ENCODE data around the gene CCDC73.

CCDC73 gene

GRCh38 chr11:32794439-32794838 is at the start of gene CCDC73:
Gene CCDC73, minus strand, starts transcription at chr11:32794662. Its CDS starts 34,419 bp downstream, at chr11:32760243.
- Histone ChIP-seq H3K4me3 (ENCODE audit: insufficient read length, low read depth) (no peak within 1 kb of the TSS), H3K9me3 (ENCODE audit: insufficient read depth, low read length) (no peaks in the 10 kb centered on the region), H3K9ac (ENCODE audit: insufficient read length, low read depth) (no peak within 1 kb of the TSS), H3K4me1 (ENCODE audit: insufficient read depth, insufficient read length) (no peaks in the 10 kb centered on the region), H3K27me3 (ENCODE audit: insufficient read depth, insufficient read length) (no peaks in the 10 kb centered on the region), H3K36me3 (ENCODE audit: insufficient read depth, insufficient read length, low read length) (no peaks in the 10 kb centered on the region)
- DNase-seq (ENCODE audit: low read depth, low spot score): no peak
- TF ChIP-seq SUZ12 (IDR thresholded peaks at IDR 0.05; ENCODE audit: extremely low read depth, insufficient read depth, insufficient read length) (no peak), YY1 (IDR thresholded peaks at IDR 0.05; ENCODE audit: insufficient read depth, insufficient read length) (no peak), ZNF274 (IDR thresholded peaks at IDR 0.05; ENCODE audit: low read depth, low read length) (no peak)

- no peaks in the 10 kb centered on the region for H3K9me3 ChIP-seq (ENCODE audit: insufficient read depth, low read length)
- TF ChIP-seq SUZ12 (IDR thresholded peaks at IDR 0.05; ENCODE audit: extremely low read depth, insufficient read depth, insufficient read length) (no peak), ZNF274 (IDR thresholded peaks at IDR 0.05; ENCODE audit: low read depth, low read length) (no peak), YY1 (IDR thresholded peaks at IDR 0.05; ENCODE audit: insufficient read depth, insufficient read length) (no peak)
- no peaks in the 10 kb centered on the region for H3K36me3 ChIP-seq (ENCODE audit: insufficient read depth, insufficient read length, low read length)
These were observed 49.1 kb upstream of the CCDC73 start for GRCh38 chr11:32843544-32843943.

GRCh38 chr11:32840587-32840986 is 46.1 kb upstream of the CCDC73 start:
- TF ChIP-seq ZNF274 (IDR thresholded peaks at IDR 0.05; ENCODE audit: low read depth, low read length) (no peak), SUZ12 (IDR thresholded peaks at IDR 0.05; ENCODE audit: extremely low read depth, insufficient read depth, insufficient read length) (no peak), YY1 (IDR thresholded peaks at IDR 0.05; ENCODE audit: insufficient read depth, insufficient read length) (no peak)
- no peaks in the 10 kb centered on the region for H3K4me1 ChIP-seq (ENCODE audit: insufficient read depth, insufficient read length)
- H3K9me3 ChIP-seq (ENCODE audit: insufficient read depth, low read length): no peaks in the 10 kb centered on the region
- H3K36me3 ChIP-seq (ENCODE audit: insufficient read depth, insufficient read length, low read length): no peaks in the 10 kb centered on the region
- no peak for DNase-seq (ENCODE audit: low read depth, low spot score)
- H3K4me3 ChIP-seq (ENCODE audit: insufficient read length, low read depth): no peak overlapping the region
- H3K27me3 ChIP-seq (ENCODE audit: insufficient read depth, insufficient read length): no peaks in the 10 kb centered on the region
- H3K9ac ChIP-seq (ENCODE audit: insufficient read length, low read depth): no peak overlapping the region

More at GRCh38 chr11:32843544-32843943, 49.1 kb upstream of the CCDC73 start:
- Histone ChIP-seq H3K4me3 (ENCODE audit: insufficient read length, low read depth) (no peak overlapping the region), H3K9ac (ENCODE audit: insufficient read length, low read depth) (no peak overlapping the region), H3K4me1 (ENCODE audit: insufficient read depth, insufficient read length) (no peaks in the 10 kb centered on the region), H3K27me3 (ENCODE audit: insufficient read depth, insufficient read length) (no peaks in the 10 kb centered on the region)
- DNase-seq (ENCODE audit: low read depth, low spot score): no peak

GRCh38 chr11:32839308-32839707 is 44.8 kb upstream of the CCDC73 start:
- no peaks in the 10 kb centered on the region for H3K4me1 ChIP-seq (ENCODE audit: insufficient read depth, insufficient read length)
- H3K27me3 ChIP-seq (ENCODE audit: insufficient read depth, insufficient read length): no peaks in the 10 kb centered on the region
- no peak for TF ChIP-seq YY1 (IDR thresholded peaks at IDR 0.05; ENCODE audit: insufficient read depth, insufficient read length)
- no peak for TF ChIP-seq SUZ12 (IDR thresholded peaks at IDR 0.05; ENCODE audit: extremely low read depth, insufficient read depth, insufficient read length)
- no peak for TF ChIP-seq ZNF274 (IDR thresholded peaks at IDR 0.05; ENCODE audit: low read depth, low read length)
- no peak overlapping the region for H3K9ac ChIP-seq (ENCODE audit: insufficient read length, low read depth)
- DNase-seq (ENCODE audit: low read depth, low spot score): no peak
- no peaks in the 10 kb centered on the region for H3K9me3 ChIP-seq (ENCODE audit: insufficient read depth, low read length)
- H3K4me3 ChIP-seq (ENCODE audit: insufficient read length, low read depth): no peak overlapping the region
- no peaks in the 10 kb centered on the region for H3K36me3 ChIP-seq (ENCODE audit: insufficient read depth, insufficient read length, low read length)

- TF ChIP-seq ZNF274 (IDR thresholded peaks at IDR 0.05; ENCODE audit: low read depth, low read length) (no peak), YY1 (IDR thresholded peaks at IDR 0.05; ENCODE audit: insufficient read depth, insufficient read length) (no peak), SUZ12 (IDR thresholded peaks at IDR 0.05; ENCODE audit: extremely low read depth, insufficient read depth, insufficient read length) (no peak)
- H3K9ac ChIP-seq (ENCODE audit: insufficient read length, low read depth): no peak overlapping the region
- H3K9me3 ChIP-seq (ENCODE audit: insufficient read depth, low read length): no peaks in the 10 kb centered on the region
- H3K27me3 ChIP-seq (ENCODE audit: insufficient read depth, insufficient read length): no peaks in the 10 kb centered on the region
- H3K36me3 ChIP-seq (ENCODE audit: insufficient read depth, insufficient read length, low read length): no peaks in the 10 kb centered on the region
- H3K4me3 ChIP-seq (ENCODE audit: insufficient read length, low read depth): no peak overlapping the region
- H3K4me1 ChIP-seq (ENCODE audit: insufficient read depth, insufficient read length): no peaks in the 10 kb centered on the region
- DNase-seq (ENCODE audit: low read depth, low spot score): no peak
These were observed 44.2 kb upstream of the CCDC73 start for GRCh38 chr11:32838505-32839274.

- no peaks in the 10 kb centered on the region for H3K27me3 ChIP-seq (ENCODE audit: insufficient read depth, insufficient read length)
- TF ChIP-seq YY1 (IDR thresholded peaks at IDR 0.05; ENCODE audit: insufficient read depth, insufficient read length) (no peak), ZNF274 (IDR thresholded peaks at IDR 0.05; ENCODE audit: low read depth, low read length) (no peak), SUZ12 (IDR thresholded peaks at IDR 0.05; ENCODE audit: extremely low read depth, insufficient read depth, insufficient read length) (no peak)
- no peaks in the 10 kb centered on the region for H3K36me3 ChIP-seq (ENCODE audit: insufficient read depth, insufficient read length, low read length)
- no peak overlapping the region for H3K9ac ChIP-seq (ENCODE audit: insufficient read length, low read depth)
- H3K4me1 ChIP-seq (ENCODE audit: insufficient read depth, insufficient read length): no peaks in the 10 kb centered on the region
- no peak overlapping the region for H3K4me3 ChIP-seq (ENCODE audit: insufficient read length, low read depth)
- no peak for DNase-seq (ENCODE audit: low read depth, low spot score)
- no peaks in the 10 kb centered on the region for H3K9me3 ChIP-seq (ENCODE audit: insufficient read depth, low read length)
These were observed 42.5 kb upstream of the CCDC73 start for GRCh38 chr11:32836946-32837345.

GRCh38 chr11:32833921-32834320 is 39.5 kb upstream of the CCDC73 start:
- no peak for DNase-seq (ENCODE audit: low read depth, low spot score)
- H3K9me3 ChIP-seq (ENCODE audit: insufficient read depth, low read length): no peaks in the 10 kb centered on the region
- no peak overlapping the region for H3K9ac ChIP-seq (ENCODE audit: insufficient read length, low read depth)
- H3K27me3 ChIP-seq (ENCODE audit: insufficient read depth, insufficient read length): peaks cover 27% of the 10 kb centered on the region
- H3K36me3 ChIP-seq (ENCODE audit: insufficient read depth, insufficient read length, low read length): no peaks in the 10 kb centered on the region
- H3K4me3 ChIP-seq (ENCODE audit: insufficient read length, low read depth): no peak overlapping the region
- no peaks in the 10 kb centered on the region for H3K4me1 ChIP-seq (ENCODE audit: insufficient read depth, insufficient read length)
- TF ChIP-seq SUZ12 (IDR thresholded peaks at IDR 0.05; ENCODE audit: extremely low read depth, insufficient read depth, insufficient read length) (no peak), ZNF274 (IDR thresholded peaks at IDR 0.05; ENCODE audit: low read depth, low read length) (no peak), YY1 (IDR thresholded peaks at IDR 0.05; ENCODE audit: insufficient read depth, insufficient read length) (no peak)
